ENCODE data around the gene NCS1.

The NCS1 gene

DNA sequence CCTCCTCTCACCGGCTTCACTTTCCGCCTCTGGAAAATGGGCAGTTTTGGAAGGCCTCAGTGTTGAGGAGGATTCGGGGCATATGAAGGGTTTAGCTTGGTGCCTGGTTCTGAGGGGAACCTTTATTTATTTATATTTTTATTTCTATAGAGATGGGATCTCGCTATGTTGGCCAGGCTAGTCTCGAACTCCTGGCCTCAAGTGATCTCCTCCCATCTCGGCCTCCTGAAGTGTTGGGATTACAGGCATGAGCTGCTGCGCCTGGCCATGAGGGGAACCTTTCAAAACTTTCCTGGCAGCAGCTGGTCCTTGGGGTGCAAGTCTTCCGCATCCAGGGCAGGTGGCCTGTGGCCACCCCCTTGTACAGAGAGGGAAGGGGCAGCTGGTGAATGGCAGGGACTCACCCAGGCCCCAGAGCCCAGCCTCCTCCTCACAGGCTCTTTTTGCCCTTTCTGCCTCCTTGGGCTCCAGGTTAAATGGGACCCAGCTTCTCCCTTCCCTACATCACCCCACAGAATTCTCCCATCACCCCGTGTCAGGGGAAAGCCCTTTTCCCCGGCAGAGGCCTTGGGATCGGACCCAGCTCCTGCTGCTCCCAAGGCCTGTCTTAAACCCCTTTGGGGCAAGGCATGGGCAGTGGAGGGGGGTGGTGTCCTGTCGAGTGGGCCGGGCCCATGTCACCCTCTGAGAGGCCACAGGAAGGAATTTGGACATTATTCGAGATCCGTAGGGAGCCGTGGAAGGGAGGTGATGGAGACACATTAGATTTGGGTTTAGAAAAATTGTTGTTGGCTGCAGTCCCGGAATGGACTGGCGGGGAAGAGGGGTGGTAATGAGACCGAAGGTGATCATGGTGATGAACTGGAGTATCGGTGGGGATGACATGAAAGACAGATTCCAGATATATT is 5.9 kb downstream of the NCS1 start:
- no peak overlapping the region for H2AFZ ChIP-seq (ENCODE audit: low read depth, low read length)
- H3K27me3 ChIP-seq (ENCODE audit: low read depth, low read length) = 0 out of 2 replicates have a peak, but pooled peaks cover 6% of the 10 kb centered on the region
- no peak overlapping the region for H3K4me3 ChIP-seq (ENCODE audit: low read length)
- no peaks in the 10 kb centered on the region for H3K4me1 ChIP-seq (ENCODE audit: low read length)
- H3K27ac ChIP-seq (ENCODE audit: low read length) = no peak overlapping the region
- H3K4me2 ChIP-seq (ENCODE audit: low read length) = no peak overlapping the region
- H3K79me2 ChIP-seq (ENCODE audit: low read length) = no peaks in the 10 kb centered on the region
- TF ChIP-seq, protein P1, sequence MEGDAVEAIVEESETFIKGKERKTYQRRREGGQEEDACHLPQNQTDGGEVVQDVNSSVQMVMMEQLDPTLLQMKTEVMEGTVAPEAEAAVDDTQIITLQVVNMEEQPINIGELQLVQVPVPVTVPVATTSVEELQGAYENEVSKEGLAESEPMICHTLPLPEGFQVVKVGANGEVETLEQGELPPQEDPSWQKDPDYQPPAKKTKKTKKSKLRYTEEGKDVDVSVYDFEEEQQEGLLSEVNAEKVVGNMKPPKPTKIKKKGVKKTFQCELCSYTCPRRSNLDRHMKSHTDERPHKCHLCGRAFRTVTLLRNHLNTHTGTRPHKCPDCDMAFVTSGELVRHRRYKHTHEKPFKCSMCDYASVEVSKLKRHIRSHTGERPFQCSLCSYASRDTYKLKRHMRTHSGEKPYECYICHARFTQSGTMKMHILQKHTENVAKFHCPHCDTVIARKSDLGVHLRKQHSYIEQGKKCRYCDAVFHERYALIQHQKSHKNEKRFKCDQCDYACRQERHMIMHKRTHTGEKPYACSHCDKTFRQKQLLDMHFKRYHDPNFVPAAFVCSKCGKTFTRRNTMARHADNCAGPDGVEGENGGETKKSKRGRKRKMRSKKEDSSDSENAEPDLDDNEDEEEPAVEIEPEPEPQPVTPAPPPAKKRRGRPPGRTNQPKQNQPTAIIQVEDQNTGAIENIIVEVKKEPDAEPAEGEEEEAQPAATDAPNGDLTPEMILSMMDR (IDR thresholded peaks at IDR 0.05; ENCODE audit: low read depth, low read length) = no peak
- TF ChIP-seq EZH2phosphoT487 (IDR thresholded peaks at IDR 0.05; ENCODE audit: low read depth) = no peak
- no peaks in the 10 kb centered on the region for H4K20me1 ChIP-seq (ENCODE audit: insufficient read depth, low read length)
- no peaks in the 10 kb centered on the region for H3K9me3 ChIP-seq (ENCODE audit: insufficient read depth, low read length)
- no peak overlapping the region for H3K9ac ChIP-seq (ENCODE audit: low read length)
- no peaks in the 10 kb centered on the region for H3K36me3 ChIP-seq (replicated peaks; ENCODE audit: low read depth, low read length)

GRCh38 chr9:130179331-130179907 is 7.2 kb downstream of the NCS1 start:
- TF ChIP-seq, protein P1 (IDR thresholded peaks at IDR 0.05; ENCODE audit: low read depth, low read length) = no peak
- TF ChIP-seq EZH2phosphoT487 (IDR thresholded peaks at IDR 0.05; ENCODE audit: low read depth) = no peak
- H3K9ac ChIP-seq (ENCODE audit: low read length) = no peak overlapping the region
- H2AFZ ChIP-seq (ENCODE audit: low read depth, low read length) = no peak overlapping the region
- H3K27ac ChIP-seq (ENCODE audit: low read length) = no peak overlapping the region
- H4K20me1 ChIP-seq (ENCODE audit: insufficient read depth, low read length) = no peaks in the 10 kb centered on the region
- 0 out of 2 replicates have a peak, but pooled peaks cover 6% of the 10 kb centered on the region for H3K27me3 ChIP-seq (ENCODE audit: low read depth, low read length)
- no peaks in the 10 kb centered on the region for H3K9me3 ChIP-seq (ENCODE audit: insufficient read depth, low read length)
- no peaks in the 10 kb centered on the region for H3K36me3 ChIP-seq (replicated peaks; ENCODE audit: low read depth, low read length)
- H3K79me2 ChIP-seq (ENCODE audit: low read length) = no peaks in the 10 kb centered on the region
- H3K4me3 ChIP-seq (ENCODE audit: low read length) = no peak overlapping the region
- no peak overlapping the region for H3K4me2 ChIP-seq (ENCODE audit: low read length)
- no peaks in the 10 kb centered on the region for H3K4me1 ChIP-seq (ENCODE audit: low read length)

DNA sequence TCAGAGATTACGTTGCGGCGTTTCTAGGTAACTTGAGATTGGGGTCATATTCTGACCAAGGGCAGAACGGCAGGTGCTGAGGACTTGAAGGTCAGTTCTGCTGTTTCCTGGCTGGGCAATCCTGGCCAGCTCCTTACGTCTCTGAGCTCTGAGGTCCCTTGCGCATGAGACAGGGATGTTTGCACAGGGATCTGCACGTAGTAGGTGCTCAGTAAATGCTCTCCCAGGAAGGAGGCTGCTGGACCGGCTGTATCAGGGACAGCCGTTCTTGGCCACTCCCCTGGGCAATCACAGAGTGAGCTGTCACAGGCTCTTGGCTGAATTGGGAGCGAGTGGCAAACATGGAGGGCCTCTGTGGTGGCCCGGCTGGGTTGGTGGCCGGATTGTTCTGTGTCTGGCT is 8.3 kb downstream of the NCS1 start:
- Histone ChIP-seq H3K27me3 (ENCODE audit: low read depth, low read length) (0 out of 2 replicates have a peak, but pooled peaks cover 6% of the 10 kb centered on the region), H3K79me2 (ENCODE audit: low read length) (no peaks in the 10 kb centered on the region), H3K4me2 (ENCODE audit: low read length) (no peak overlapping the region), H3K27ac (ENCODE audit: low read length) (no peak overlapping the region), H3K9ac (ENCODE audit: low read length) (no peak overlapping the region), H3K36me3 (replicated peaks; ENCODE audit: low read depth, low read length) (no peaks in the 10 kb centered on the region), H3K4me1 (ENCODE audit: low read length) (no peaks in the 10 kb centered on the region), H2AFZ (ENCODE audit: low read depth, low read length) (no peak overlapping the region), H3K9me3 (ENCODE audit: insufficient read depth, low read length) (no peaks in the 10 kb centered on the region), H3K4me3 (ENCODE audit: low read length) (no peak overlapping the region), H4K20me1 (ENCODE audit: insufficient read depth, low read length) (no peaks in the 10 kb centered on the region)
- TF ChIP-seq EZH2phosphoT487 (IDR thresholded peaks at IDR 0.05; ENCODE audit: low read depth) = no peak
- TF ChIP-seq, protein P1 (IDR thresholded peaks at IDR 0.05; ENCODE audit: low read depth, low read length) = no peak

DNA sequence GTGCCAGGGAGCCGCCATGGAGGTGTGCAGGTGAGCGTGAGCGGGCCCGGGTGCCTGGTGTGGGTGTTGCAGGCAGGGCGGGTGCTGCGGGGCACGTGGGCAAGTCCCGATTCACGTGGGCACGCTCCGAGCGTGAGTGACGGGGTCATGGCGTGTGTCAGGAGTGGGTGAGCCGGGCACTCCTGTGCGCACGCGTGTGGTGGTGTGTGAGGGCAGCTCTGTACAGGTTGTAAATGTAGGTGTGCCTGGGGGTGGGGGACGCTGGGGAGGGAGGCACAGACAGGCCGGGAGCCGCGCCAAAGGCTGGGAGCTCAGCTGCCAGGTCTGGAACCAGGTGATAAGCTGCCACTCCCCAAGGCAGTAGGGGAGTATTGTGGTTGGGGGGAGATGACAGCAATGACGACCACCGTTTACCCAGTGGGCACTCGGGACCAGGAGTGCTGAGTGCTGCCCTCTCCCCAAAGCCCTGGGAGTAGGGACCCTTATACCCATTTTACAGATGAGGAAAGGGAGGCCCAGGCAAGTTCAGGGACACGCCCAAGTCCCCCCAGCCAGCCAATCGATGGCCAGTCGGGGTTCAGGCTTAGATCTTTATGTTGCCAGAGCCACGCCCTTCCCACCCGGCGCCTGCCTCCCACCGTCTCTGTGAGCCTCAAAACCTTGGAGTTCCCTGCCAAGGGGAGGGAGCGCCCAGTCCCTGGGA is 9.6 kb downstream of the NCS1 start:
- no peak overlapping the region for H3K9ac ChIP-seq (ENCODE audit: low read length)
- no peaks in the 10 kb centered on the region for H3K4me1 ChIP-seq (ENCODE audit: low read length)
- no peaks in the 10 kb centered on the region for H3K79me2 ChIP-seq (ENCODE audit: low read length)
- no peak overlapping the region for H3K4me2 ChIP-seq (ENCODE audit: low read length)
- H3K9me3 ChIP-seq (ENCODE audit: insufficient read depth, low read length) = no peaks in the 10 kb centered on the region
- no peak overlapping the region for H3K27ac ChIP-seq (ENCODE audit: low read length)
- H3K27me3 ChIP-seq (ENCODE audit: low read depth, low read length) = 0 out of 2 replicates have a peak, but pooled peaks cover 6% of the 10 kb centered on the region
- TF ChIP-seq, protein P1 (IDR thresholded peaks at IDR 0.05; ENCODE audit: low read depth, low read length) = no peak
- no peak for TF ChIP-seq EZH2phosphoT487 (IDR thresholded peaks at IDR 0.05; ENCODE audit: low read depth)
- no peaks in the 10 kb centered on the region for H3K36me3 ChIP-seq (replicated peaks; ENCODE audit: low read depth, low read length)
- no peak overlapping the region for H2AFZ ChIP-seq (ENCODE audit: low read depth, low read length)
- no peaks in the 10 kb centered on the region for H4K20me1 ChIP-seq (ENCODE audit: insufficient read depth, low read length)
- no peak overlapping the region for H3K4me3 ChIP-seq (ENCODE audit: low read length)
